ENCODE measurements around the gene PAIP2. TPM values are rescaled to one million over a fixed set of nuclear protein-coding genes. Genes with fewer than 3 reads are reported as not detected.
"Not testable (repeated sequence)": the region's sequence is repeated elsewhere in the genome, so short reads cannot be mapped to it uniquely, and the experiment has no call there.

The PAIP2 gene
- polyA plus RNA-seq, 3 donors, result 202 to 211 (median 203) TPM

DNA sequence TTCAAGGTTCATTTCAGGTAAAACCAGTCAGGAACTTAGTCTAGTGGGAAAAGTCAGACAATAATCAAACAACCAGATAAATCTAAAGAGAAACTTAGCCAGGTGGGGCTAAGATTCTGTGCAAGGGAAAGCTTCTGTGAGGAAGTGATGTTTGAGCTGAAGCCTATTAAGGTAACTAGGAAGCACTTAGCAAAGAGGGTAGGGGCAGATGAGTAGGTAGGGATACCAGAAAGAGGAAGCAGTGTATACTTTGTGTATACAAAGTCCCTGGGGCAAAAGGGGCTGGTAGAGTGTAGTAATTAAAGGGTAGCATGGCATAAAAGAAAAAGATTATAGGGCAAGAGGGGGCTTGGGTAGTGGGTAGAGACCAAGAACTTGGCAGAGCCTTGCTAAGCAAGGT lies 65.9 kb downstream of the PAIP2 start:
- no peak for DNase-seq (ENCODE audit: low read depth in 3 of 3, low spot score in 2 of 3)

DNA sequence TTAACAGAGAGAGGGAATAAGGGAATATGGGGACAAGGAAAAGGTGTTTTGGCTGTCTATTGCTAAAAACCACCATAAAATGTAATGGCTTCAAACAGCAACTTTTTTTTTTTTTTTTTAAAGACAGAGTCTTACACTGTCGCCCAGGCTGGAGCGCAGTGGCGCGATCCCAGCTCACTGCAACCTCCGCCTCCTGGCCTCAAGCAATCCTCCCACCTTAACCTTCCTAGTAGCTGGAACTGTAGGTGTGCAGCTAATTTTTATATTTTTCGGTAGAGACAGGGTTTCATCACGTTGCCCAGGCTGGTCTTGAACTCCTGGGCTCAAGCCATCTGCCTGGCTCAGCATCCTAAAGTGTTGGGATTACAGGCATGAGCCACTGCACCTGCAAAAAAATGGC lies 66.5 kb downstream of the PAIP2 start:
- no peak for DNase-seq (ENCODE audit: low read depth in 3 of 3, low spot score in 2 of 3)

DNA sequence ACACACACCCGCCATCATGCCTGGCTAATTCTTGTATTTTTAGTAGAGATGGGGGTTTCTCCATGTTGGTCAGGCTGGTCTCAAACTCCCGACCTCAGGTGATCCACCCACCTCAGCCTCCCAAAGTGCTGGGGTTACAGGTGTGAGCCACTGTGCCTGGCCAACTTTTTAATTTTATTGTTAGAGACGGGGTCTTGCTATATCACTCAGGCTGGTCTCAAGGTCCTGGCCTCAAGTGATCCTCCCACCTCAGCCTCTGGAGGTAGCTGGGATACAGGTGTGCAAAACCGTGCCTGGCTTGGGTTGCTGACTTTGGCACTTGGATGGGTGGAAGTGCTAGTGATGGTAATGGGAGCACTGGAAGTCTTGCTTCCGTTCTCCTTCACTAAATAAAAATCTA lies 67.5 kb downstream of the PAIP2 start:
- not testable (repeated sequence) for DNase-seq (ENCODE audit: low read depth in 3 of 3, low spot score in 2 of 3)

DNA sequence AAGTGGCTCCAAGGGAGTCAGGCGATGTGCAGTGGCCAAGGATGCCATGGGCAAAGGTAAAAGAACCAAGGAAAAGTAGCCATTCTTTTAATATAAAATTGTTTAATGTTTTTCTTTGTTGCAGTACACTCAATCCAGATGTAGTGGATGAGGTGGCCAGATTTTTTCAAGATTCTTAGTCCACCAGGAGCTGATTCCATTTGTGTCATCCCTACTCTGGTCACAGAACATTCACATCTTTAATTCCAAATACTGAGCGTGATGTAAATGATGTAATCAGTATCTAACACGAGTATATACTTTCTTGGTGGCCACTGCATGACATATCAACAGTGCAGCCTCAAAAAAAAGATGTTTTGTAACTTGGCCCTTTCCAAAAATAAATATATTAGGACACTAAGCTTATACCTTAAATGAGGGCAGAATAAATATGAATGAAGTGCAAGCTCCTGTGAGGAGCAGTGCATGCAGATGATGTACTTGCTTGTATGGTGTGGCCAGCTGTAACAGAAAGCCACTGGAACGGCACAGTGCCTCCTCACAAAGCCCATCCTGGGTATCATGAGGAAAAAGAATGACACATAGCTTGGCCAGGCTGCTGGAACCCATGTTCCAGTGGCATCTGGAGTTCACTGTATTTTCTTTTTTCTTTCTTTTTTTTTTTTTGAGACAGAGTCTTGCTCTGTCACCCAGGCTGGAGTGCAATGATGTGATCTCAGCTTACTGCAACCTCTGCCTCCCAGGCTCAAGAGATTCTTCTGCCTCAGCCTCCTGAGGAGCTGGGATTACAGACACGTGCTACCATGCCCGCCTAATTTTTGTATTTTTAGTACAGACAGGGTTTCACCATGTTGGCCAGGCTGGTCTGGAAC lies 68.7 kb downstream of the PAIP2 start:
- DNase-seq (ENCODE audit: low read depth in 3 of 3, low spot score in 2 of 3), result no peak

DNA sequence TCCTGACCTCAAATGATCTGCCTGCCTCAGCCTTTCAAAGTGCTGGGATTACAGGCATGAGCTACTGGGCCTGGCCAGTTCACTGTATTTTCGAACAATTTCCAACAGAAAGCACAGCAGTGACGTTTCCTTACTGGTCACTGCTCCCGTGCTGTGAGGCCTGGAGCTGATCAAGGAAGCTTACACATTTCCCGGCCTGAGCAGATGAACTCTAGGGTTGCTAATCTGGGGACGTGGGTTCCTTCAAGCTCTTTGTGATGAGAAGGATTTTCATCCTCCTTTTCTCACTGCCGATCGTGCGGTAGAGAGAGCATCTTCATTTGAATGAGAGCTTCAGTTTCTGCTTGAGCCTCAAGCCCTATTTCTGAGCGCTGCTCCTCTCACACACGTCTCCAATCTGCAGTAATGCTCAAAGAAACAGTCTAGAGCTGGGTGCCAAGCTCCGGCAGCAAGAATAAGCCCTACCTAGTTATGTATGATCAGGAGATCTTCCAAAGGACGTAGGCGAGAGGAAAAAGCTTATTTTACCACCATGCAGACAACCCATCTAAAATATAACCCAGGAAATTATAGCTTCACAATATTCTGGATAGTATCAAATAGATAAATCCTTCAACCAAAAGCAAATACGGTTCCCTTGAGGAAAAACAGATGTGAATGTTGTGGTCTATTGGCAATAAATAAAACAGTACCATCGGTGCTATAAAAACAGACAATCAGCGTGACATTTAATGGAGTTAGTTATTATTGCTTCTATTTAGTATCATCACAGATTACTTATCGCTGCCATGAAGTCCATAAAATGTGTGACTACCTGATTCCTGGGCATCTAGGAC lies 69.6 kb downstream of the PAIP2 start:
- DNase-seq (ENCODE audit: low read depth in 3 of 3, low spot score in 2 of 3), result no peak

DNA sequence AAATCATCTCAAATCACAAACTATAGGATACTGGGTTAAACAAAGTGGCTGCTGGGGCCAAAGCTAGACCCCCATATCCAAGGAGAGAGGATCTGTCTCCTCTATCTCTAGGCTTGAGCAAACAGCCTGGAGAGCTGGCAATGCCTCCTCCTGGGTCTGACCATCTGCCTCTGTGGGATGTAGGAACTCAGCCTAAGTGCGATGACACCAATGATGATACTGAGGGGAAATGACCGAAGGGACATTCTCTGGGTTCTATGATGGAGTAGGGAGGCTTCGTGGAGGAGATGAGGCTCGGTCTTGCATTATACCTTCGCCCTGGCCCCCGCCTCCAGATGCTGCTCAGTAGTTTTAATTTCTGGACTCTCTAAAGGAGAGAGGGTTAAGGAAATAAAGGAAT lies 71.5 kb downstream of the PAIP2 start:
- no peak for DNase-seq (ENCODE audit: low read depth in 3 of 3, low spot score in 2 of 3)

DNA sequence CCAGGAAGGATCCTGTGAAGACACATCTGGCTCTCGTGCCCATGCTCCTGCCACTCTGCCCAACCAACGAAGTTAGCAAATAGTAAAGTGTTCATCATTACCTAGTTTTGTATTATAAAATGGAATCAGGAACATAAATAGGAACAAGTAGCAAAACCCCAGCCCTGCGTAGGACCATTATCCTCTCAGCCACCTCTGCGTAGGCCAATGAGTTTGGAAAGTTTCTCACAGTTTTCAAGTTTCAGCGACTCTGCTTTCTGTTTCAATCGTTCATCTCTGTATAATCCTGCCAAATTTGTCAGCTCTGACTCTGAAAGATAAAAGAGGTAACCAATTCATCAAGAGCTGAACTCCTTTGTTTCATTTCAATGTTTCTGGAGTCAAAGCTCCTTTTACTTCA lies 72.3 kb downstream of the PAIP2 start:
- no peak for DNase-seq (ENCODE audit: low read depth in 3 of 3, low spot score in 2 of 3)

DNA sequence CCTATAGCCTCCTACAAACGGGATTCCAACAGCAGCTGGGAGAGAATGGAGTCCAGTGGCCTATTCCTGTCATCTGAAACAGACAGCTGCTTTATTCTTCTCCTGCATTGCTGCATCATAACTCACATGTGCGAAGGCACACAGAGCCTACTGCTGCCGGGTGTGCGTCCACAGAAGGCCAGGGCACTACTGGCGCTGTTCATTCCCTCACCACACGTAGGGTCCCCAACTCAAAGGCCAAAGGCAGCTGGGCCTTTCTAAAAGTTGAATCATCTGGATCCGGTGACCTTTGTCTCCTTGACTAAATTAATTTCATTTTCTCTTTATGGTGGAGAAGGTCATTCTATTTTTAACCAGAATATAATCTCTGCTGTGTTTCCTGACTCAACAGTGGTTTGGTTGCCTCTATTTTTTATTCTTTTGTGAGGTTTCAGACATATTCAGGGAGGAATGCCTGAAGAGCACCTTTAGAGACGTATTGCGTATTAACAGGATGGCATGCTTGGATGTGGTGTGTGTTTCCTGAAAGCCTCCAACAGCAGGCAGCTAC lies 73.0 kb downstream of the PAIP2 start:
- no peak for DNase-seq (ENCODE audit: low read depth in 3 of 3, low spot score in 2 of 3)

DNA sequence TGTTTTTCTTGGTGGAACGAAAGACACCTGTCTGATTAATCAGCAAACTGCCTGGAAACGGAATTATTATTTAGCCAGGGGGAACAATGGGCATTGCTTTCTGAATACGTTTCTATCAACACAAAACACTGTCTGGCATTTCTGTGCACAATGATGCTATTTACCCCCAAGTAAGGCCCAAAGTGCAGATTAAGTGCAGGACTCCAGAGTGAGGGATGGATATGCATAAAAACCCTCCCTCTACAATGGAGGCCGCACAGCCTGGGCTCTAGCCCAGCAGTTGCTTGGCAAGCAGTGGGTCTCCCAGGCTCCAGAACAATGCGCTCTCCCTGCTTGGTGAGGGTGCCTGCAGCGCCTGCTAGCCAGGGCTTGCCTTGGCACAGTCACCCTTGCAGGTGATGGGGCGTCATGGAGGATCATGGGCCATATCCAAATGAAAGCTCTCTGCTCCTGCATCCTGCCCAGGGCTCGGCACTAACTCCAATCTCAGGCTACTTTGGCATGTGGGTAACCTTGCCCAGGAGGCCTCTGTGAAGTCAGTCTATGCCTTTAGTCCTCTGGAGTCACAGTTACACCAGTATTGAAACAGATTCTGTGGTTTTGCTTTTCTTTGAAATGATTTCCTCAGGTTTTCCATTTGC lies 73.7 kb downstream of the PAIP2 start:
- DNase-seq (ENCODE audit: low read depth in 3 of 3, low spot score in 2 of 3), result no peak

DNA sequence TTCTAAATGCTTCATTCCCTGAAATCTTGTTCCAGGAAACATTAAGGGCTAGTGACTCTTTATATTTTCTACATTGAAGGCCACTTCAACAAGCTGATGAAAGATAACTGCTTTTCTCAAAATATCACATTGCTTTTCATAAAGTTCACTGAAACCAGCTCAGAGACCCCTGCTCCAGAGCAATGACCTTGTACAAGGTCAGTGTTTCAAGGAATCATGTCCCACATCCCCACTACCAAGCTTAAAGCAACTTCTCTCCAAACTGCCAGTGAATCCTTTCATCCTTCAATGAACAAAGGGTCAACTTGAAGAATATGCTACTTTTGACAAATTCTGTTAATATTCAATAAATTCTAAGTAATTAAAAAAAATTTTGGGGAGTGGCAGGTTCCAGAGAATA lies 74.2 kb downstream of the PAIP2 start:
- no peak for DNase-seq (ENCODE audit: low read depth in 3 of 3, low spot score in 2 of 3)

DNA sequence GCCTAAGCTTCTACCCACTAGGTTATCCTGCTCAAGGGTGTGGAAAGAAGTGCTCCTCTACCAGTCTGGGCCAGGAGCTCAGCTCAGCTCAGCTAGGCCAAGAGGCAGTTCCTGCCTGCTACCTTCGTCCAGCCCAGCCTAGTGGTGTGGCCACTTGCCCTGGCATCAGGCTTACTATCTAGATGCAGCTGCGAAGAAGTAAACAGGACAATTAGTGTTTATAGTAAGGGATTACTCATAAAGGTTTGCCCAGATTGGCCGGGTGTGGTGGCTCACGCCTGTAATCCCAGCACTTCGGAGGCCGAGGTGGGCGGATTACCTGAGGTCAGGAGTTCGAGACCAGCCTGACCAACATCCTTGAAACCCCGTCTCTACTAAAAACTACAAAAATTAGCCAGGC lies 75.0 kb downstream of the PAIP2 start:
- no peak for DNase-seq (ENCODE audit: low read depth in 3 of 3, low spot score in 2 of 3)

DNA sequence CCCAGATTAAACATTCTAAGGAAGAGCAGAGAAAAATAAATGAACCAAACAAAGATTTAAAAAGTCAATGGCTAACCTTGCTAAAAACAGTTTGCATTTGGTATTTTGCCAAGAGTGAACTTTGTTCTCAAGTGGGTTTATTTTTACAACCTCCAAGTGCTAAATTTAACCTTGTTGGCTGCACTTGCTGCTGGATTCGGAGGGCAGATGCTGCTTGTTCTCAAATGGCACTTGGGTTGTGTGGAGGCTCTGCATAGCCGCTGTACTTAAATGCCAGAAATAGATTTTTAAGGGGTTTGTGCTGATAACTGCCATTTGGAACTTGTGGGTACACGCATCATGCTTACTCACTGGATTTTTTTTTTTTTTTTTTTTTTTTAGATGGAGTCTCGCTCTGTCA lies 75.6 kb downstream of the PAIP2 start:
- DNase-seq (ENCODE audit: low read depth in 3 of 3, low spot score in 2 of 3), result no peak

DNA sequence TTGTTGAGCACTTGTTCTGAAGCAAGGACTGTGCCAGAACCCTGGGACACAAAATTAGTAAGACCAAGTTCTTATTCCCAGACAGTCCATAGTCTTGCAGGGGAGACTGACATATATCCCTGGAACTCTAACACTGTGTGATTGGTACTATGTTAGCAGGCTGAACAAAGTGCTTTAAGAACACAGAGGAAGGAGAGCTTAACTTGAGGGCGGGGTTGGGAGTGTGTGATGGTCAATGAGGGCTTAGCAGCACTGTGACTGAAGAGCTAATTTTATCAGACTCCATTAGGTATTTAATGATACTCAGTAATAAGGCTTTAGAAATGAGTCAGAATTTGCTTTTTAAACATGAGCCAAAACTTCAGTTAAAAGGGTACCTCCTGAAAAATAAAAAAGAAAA lies 77.1 kb downstream of the PAIP2 start:
- no peak for DNase-seq (ENCODE audit: low read depth in 3 of 3, low spot score in 2 of 3)

Other genes starting within 250 kb of the PAIP2 start
- 10 to 100 TPM; 52.1 to 59.7 (median 52.6) TPM for gene SIL1, start 143.5 kb upstream of the PAIP2 start, polyA plus RNA-seq (ENCODE audit: insufficient read length in 3 of 3)
- 100 to 1,000 TPM; 702 to 822 (median 791) TPM for gene MATR3, start 48.1 kb upstream of the PAIP2 start, polyA plus RNA-seq (ENCODE audit: insufficient read length in 3 of 3)
- gene SLC23A1, start 41.4 kb downstream of the PAIP2 start, polyA plus RNA-seq (ENCODE audit: insufficient read length in 3 of 3), result 10 to 100 TPM in 2 of 3 donors, 1 to 10 TPM in 1; 9.8 to 13.5 (median 12.3) TPM
- 1 to 10 TPM in 1 of 3 donors, under 1 TPM in 2; 0.38 to 1.0 (median 0.50) TPM for gene MZB1, start 48.1 kb downstream of the PAIP2 start, polyA plus RNA-seq (ENCODE audit: insufficient read length in 3 of 3)
- gene PROB1, start 53.2 kb downstream of the PAIP2 start, polyA plus RNA-seq (ENCODE audit: insufficient read length in 3 of 3), result 1 to 10 TPM; 1.7 to 2.0 (median 1.9) TPM
- 10 to 100 TPM; 11.6 to 13.3 (median 12.7) TPM for gene SPATA24, start 62.2 kb downstream of the PAIP2 start, polyA plus RNA-seq (ENCODE audit: insufficient read length in 3 of 3)
- gene DNAJC18, start 97.7 kb downstream of the PAIP2 start, polyA plus RNA-seq (ENCODE audit: insufficient read length in 3 of 3), result 10 to 100 TPM; 27.5 to 33.4 (median 32.5) TPM
- 10 to 100 TPM; 28.9 to 30.6 (median 30.2) TPM for gene ECSCR, start 120.9 kb downstream of the PAIP2 start, polyA plus RNA-seq (ENCODE audit: insufficient read length in 3 of 3)
- gene SMIM33, start 129.2 kb downstream of the PAIP2 start, polyA plus RNA-seq (ENCODE audit: insufficient read length in 3 of 3), result not detected
- gene STING1, start 140.9 kb downstream of the PAIP2 start, polyA plus RNA-seq (ENCODE audit: insufficient read length in 3 of 3), result 10 to 100 TPM; 24.4 to 27.8 (median 24.7) TPM
- gene UBE2D2, start 219.5 kb downstream of the PAIP2 start, polyA plus RNA-seq (ENCODE audit: insufficient read length in 3 of 3), result 100 to 1,000 TPM; 175 to 188 (median 176) TPM

All from right renal cortex interstitium (tissue), 3 donors.